Activated CD4-positive, alpha-beta T cell treated with anti-CD3 and anti-CD28 coated beads for 48 hours (primary cell): ENCODE results near the gene OR10P1.

Experiments used
- DNase-seq: peaks from one replicate; pipeline ENCODE4 v3.0.0-alpha.2; 2020

OR10P1 gene

GRCh38 chr12:55652352-55652751, 15.7 kb downstream of the OR10P1 start:
- DNase-seq = peak; percentile 42

DNA sequence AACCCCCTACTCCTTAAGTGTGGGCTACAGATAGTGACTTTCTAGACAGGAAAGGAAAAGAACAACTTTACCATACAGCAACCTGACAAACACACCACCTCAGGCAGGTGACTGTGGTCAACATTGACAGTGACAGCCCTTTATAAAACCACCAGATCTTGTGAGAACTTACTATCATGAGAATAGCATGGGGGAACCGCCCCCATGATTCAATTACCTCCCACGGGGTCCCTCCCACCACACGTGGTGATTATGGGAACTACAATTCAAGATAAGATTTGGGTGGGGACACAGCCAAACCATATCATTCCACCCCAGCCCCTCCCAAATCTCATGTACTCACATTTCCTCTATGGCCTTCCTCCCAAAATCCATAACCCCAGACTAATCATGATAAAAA, 16.3 kb downstream of the OR10P1 start:
- DNase-seq = peak; percentile 38

DNA sequence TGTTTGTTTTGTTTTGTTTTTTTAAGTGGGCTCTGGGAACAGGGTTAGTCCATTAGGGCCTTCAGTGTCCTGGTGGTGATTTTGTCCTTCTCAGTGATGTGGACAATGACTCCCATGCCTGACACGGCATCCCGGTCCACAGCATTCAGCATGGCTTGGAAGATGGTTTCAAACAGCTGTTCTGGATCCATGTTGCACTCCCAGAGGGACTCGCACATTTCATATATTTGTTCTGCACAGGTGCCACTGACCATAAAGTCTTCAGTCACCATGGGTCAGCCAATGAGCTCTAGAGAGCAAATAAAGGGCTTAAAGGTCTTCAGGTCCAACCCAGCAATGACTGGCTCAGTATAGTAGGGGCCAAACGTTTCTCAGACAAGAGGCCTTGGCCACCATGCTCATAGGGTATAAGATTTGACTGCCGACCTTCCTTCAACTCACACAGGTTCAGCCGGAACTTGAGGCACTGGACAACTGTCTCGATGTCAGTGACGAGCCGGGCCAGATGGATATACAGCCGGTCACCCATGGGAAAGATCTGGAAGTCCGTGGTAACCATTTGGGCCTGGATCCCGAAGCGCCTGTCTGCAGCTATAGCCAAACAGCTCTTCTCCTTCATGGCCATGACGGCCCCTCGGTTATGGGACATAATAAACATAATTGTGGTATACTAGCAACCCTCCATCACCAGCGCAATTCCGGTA, 18.0 kb downstream of the OR10P1 start:
- DNase-seq = no peak

GRCh38 chr12:55657212-55657611, 20.5 kb downstream of the OR10P1 start:
- no peak for DNase-seq

GRCh38 chr12:55658212-55658611, 21.5 kb downstream of the OR10P1 start:
- no peak for DNase-seq

DNA sequence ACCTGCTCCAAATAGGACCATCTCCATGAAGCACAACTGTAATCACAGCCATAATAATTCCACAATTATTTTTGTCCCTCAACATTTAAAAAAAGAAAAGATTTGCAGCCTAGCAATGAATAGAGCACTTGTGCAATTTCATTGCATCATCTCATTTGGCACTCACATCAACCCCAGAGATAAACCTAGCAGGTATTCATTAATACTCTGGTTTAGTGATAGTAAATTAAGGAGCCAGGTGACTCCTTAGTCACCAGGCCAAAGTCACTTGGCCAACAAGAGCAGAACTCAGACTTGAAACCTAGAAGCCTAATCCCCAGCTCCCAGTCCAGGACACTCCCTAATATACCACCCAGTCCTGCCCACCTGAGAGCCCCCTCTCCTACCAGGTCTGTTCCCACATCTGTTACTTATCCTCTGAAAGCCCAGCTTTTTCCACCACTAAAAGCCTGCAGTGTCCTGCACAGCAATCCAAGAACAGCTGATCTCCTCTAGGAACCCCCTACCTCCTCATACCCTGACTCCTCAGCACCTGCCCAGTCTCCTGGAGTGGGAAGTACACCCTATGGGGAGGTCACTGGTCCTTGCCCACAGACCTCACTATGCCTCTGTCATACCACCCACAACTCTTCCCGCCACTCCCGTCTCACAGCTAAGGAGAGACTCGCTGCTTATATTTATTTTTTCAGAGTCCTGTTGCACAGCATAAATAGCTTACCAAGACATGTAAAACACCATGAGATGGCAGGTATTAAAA, 22.1 kb downstream of the OR10P1 start:
- no peak for DNase-seq

- DNase-seq = no peak
Measured at GRCh38 chr12:55659486-55660385, 23.0 kb downstream of the OR10P1 start.

DNA sequence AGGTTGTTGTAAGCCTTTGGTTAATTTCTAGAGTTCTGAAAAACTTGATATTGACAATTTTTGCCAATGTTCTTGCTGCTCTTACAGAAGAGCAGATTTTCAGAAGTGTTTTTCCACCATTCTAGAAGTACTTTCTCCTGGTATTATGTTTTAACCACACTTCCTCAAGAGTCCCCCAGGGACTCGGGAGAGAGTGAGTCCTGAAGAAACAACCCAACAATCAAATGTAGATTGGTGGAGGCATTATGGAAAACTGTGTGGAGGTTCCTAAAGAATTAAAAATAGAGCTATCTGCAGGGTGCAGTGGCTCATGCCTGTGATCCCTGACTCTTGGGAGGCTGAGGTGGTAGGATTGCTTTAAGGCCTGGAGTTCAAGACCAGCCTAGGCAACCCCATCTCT, 26.7 kb downstream of the OR10P1 start:
- no peak for DNase-seq

DNA sequence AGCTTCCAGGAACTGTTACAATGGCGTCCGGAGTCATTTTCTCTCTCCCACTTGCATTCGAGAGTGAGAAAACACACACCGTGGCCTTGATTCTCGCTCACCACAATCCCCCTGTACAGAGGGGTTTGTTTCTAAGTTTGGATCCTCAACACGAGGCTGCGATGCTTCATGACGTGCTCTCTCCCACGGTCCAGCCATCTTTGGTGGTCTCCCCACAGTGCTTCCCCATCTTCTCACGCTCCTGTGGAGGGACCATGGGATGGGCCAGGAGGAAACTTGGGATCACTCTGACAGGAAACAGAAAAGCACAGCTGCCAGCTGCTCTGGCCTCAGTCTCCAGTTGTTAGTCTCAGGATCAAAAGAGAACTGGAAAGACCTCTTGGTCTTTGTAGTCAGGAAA, 28.1 kb downstream of the OR10P1 start:
- DNase-seq = no peak

DNA sequence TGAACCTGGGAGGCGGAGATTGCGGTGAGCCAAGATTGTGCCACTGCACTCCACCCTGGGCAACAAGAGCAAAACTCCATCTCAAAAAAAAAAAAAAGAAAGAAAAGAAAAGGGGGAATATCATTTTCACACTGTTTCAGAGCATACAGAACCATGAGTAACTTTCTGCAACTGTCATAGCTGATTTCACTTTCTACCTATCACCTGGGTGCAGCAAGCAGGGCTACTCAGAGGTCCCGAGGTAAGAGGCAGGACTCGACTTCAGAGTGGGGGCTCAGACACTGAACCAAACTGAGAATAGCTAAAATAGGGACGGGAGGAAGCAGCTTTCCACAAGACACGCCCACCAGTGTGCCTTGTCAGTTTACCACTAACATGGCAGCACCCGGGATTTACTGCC, 29.8 kb downstream of the OR10P1 start:
- DNase-seq = no peak

- DNase-seq = no peak
Measured at GRCh38 chr12:55670276-55670675, 33.6 kb downstream of the OR10P1 start.

- no peak for DNase-seq
Measured at GRCh38 chr12:55671746-55672145, 35.1 kb downstream of the OR10P1 start.

GRCh38 chr12:55673638-55674037, 36.9 kb downstream of the OR10P1 start:
- no peak for DNase-seq

- DNase-seq = no peak
Measured at GRCh38 chr12:55675666-55676065, 39.0 kb downstream of the OR10P1 start.

DNA sequence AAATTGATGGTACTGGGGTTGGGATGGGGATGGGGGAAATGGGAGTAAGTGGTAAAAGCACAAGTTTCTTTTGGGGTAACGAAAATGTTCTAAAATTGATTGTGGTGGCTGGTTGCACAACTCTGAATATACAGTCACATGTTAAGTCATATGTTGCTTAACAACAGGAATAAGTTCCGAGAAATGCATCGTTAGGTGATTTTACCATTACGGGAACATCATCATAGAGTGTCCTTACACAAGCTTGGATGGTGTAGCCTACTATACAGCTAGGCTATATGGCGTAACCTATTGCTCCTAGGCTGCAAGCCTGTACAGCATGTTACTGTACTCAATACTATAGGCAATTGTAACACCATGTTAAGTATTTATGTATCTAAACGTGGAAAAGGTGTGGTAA, 40.0 kb downstream of the OR10P1 start:
- no peak for DNase-seq

GRCh38 chr12:55679691-55680090, 43.0 kb downstream of the OR10P1 start:
- DNase-seq = no peak

DNA sequence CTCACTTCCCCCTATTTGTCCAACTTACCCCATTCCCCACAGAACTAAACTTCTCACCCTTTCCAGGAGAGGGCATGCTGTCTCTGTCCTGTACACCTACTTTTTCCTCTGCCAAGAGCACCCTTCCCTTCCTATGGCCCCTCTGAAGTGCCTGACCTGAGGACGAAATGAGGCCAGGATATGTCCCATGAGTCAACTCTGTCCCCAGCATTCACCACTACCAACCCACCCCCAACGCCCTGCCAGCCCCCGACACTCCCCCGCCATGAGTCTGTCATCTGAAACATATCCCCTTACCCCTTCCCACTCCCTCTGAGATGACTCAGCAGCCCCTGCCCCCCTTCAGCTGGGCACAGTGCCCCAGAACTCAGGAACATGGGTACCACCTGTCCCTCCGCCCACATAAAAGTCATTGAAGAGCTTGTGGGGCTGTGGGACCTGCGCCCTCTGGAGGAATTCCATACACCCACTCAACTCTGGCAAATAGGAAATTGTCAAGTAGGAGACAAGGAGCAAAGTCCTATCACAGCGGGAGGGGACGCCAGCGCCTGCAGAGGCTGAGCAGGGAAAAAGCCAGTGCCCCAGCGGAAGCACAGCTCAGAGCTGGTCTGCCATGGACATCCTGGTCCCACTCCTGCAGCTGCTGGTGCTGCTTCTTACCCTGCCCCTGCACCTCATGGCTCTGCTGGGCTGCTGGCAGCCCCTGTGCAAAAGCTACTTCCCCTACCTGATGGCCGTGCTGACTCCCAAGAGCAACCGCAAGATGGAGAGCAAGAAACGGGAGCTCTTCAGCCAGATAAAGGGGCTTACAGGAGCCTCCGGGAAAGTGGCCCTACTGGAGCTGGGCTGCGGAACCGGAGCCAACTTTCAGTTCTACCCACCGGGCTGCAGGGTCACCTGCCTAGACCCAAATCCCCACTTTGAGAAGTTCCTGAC, 44.7 kb downstream of the OR10P1 start:
- no peak for DNase-seq

- DNase-seq = no peak
Measured at GRCh38 chr12:55682087-55682796, 45.5 kb downstream of the OR10P1 start.

GRCh38 chr12:55683676-55684075, 47.0 kb downstream of the OR10P1 start:
- no peak for DNase-seq

GRCh38 chr12:55684761-55685370, 48.2 kb downstream of the OR10P1 start:
- DNase-seq = no peak

- no peak for DNase-seq
Measured at GRCh38 chr12:55685671-55686070, 49.0 kb downstream of the OR10P1 start.
